GM11168 (cell line): ENCODE data around the gene TBC1D16.
"Not testable (repeated sequence)": the region's sequence is repeated elsewhere in the genome, so short reads cannot be mapped to it uniquely, and the experiment has no call there.

Experiments used
- in situ Hi-C: fragments of 300-500 bp; cut with MboI; formaldehyde crosslinking; loops from one replicate; pipeline ENCODE4 v1.12.0; 2022; ENCODE audit warnings: low sequenced_read_pairs; ENCODE audit not compliant: unreplicated experiment

The TBC1D16 gene

DNA sequence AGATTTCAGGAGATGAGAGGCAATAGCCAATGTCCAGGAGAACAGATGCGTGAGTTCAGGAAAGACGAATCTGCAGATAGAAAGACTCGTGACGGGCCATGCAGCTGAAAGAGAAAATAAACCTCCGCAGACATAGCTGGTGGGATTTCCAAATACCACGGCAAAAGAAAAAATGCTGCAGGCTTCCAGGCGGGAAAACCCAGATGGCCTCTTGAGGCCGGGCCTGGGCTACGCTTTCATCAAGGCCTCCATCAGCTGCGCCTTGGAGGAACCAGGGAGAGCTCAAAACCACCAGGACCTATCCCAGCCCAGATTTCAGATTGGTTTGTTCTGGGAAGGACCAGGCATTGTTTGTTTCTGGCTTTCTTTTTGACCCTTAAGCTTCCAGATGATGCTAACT is 17.4 kb upstream of the TBC1D16 start:
- in situ Hi-C loops: no loop called here

DNA sequence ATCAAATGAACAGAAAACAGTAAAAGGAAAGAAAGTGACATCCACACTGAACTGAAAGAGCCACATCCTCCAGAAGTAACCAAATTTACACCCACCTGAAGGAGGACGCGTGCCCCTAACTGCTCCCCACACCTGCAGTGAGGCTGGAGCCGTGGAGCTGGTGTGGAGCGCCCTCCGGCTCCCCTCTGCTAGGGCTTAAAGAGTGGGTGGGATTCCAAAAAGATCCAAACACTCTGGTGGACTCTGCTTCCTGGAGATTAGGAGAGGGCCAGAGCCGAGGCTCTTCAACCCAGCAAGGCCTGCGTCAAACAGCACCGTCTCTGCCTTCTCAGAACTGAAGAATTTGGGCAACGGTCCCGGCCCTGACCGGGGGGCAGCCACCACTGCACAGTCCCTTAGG is 16.0 kb upstream of the TBC1D16 start:
- in situ Hi-C loops: no loop called here

DNA sequence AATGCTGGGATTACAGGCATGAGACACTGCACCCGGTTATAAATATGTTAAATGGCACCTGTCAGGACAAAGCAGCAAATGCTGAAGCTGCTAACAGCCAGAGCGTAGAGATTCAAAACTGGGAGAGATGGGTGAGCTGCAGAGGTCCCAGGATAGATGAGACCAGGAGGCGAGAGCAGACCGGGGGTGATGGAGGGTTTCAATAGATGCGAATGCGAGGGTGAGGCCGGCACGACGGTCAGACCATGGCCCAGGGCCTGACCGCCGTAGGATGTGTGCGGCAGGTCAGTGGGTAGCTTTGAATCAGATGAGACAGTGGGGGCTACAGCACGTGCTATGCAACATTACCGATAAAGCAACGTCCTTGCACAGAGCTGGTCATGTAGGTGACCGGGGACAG is 15.0 kb upstream of the TBC1D16 start:
- in situ Hi-C loops: no loop called here

DNA sequence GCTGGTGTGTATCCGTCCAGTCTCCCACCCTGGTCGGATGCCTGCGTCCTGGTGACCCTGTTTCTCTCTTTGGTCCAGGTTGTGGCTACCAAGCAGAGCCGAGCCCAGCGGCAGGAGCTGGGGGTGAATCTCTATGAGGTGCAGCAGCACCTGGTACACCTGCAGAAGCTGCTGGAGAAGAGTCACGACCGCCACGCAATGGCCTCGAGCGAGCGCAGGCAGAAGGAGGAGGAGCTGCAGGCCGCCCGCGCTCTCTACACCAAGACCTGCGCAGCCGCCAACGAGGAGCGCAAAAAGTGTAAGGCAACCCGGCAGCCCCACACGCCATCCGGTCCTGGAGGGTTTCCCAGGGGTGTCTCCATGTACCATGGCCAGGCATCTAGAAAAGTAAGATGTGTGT is 14.3 kb upstream of the TBC1D16 start:
- in situ Hi-C loops: no loop called here

DNA sequence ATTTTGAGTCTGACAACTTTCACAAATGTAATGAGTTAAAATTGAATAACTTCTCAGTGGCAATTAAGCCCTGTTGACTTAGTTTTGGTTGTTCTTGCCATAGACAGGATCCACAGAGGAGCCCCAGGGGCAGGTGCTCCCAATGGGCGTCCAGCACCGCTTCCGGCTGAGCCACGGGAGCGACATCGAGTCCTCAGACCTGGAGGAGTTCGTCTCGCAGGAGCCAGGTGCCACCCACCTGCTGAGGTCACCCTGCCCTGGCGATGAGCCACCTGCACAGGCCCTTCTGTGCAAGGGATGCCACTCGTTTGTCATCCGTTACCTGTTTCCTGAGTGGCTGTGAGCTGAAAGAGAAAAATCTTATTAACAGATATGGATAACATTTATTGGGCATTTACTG is 11.5 kb upstream of the TBC1D16 start:
- in situ Hi-C loops: no loop called here

DNA sequence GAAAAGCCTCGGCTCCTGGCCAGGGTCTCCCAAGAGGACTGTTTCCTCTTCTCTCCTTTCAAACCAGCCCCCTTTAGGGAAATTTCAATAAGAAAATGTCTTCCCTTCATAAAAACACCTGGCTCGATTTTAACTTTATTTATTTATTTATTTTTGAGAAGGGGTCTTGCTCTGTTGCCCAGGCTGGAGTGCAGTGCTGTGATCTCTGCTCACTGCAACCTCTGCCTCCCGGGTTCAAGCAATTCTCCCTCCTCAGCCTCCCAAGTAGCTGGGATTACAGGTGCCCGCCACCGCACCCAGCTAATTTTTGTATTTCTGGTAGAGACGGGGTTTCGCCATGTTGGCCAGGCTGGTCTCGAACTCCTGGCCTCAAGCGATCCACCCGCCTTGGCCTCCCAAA is 11.0 kb upstream of the TBC1D16 start:
- in situ Hi-C loops: not testable (repeated sequence)

DNA sequence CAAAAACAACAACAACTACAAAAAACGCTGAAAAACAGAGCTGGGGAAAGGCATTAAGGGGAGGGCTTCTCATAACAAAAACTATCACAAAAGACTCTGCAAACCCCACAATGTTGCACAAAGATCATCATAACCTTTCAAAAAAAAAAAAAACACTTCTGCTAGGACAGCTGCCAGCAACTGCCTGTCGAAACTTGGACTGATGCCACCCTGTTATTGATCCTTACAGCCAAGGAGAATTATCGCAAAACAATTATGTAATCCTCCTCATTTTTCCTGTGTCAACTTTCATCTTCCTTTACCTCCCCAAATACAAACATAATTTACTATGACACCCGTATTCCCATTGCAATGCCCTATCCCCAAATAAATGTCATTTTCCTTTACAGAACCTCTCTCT is 10.0 kb upstream of the TBC1D16 start:
- in situ Hi-C loops: no loop called here

DNA sequence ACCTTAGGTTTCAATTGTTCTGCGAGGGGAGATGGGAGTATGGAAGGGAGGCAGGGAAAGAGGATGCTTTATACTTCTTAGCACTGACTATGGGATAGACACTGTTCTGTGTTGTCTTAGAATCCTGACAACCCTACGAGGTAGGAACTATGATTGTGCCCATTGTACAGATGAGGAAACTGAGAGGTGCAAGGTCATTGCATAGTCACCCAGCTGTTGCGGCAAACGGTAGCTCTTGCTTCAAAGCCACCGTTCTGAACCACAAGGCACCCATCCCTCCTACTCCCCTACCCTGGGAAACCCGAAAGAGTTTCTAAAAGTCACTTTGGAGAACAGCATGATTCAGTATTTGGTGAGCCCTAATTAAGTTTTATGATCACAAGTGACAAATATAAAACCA is 8.3 kb upstream of the TBC1D16 start:
- in situ Hi-C loops: no loop called here

DNA sequence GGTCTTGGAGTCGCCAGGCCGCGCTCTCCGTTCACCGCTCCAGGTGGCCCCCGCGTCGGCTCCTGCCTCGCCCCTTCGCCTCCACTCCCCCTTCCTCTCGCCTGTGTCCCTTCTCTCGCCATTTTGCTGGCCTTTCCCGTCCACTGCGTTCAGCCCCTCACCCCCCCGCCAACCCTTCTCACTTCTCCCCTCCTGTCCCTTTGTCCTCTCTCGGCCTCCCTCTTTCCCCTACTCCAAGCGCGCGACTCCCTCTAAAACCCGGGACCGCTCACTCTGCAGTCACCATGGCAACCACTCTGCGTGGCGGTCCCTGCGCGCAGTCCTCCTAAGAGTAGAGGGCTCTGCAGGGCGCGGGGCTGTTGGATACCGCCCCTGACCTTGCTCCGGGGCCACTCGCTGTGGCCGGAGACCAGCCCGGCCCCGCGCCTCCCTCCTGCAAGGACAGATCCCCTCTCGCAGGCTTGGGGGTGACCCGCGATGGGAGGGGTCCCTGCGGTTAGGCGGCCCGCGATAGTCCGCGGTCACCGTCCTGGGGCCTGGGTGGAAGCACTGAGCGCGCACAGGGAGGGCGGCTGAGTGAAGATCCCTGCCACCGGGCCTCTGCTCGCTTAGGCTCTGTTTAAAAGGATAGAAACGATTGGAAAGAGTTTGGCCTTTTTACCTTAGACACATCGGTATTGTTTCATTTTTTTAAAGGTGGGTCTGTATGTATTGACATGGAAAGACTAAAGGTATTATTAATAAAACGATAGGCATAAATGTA is 1.2 kb upstream of the TBC1D16 start:
- in situ Hi-C loops: no loop called here

DNA sequence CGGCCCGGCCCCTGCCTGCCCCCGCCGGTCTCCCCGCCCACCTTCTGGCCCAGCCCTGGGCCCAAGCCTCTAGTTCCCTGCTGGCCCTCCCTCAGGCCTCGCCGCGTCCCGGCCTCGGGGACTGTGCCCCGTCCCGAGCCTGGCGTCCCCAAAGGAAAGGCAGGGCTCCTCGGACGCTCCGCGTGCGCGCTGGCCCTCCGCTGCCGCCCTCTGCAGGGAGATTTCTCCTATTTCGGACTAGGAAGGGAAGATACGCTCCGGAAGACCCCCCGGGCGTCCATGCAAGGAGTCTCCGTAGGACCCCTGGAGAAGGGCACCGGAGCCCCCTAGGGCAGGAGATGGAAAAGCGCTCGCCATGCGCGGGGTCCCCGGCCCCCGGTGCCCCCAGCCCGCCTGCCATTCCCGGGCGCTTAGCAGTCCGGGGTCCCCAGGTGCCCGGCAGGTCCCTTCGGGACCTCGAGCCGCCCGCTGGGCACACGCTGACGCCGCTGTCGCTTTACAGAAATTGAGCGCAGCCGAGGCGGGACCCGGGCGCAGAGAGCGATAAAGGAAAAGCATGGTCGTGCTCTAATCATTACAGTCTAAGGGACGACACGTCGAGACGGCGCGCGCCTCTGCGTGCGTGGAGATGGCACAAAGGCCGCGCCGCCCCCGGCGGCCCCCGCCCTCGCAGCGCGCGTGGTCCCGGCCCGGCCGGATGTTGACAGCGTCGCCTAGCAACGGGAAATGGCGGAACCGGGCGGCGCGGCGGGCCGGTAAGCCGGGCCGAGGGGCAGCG is 454 bp upstream of the TBC1D16 start, which contains the start of gene CCDC40:
Gene CCDC40 (plus strand): TSS at position 706 of the 778 bp plus-strand sequence. CDS start 21 bp downstream, at position 727.
- in situ Hi-C loops: no loop called here

DNA sequence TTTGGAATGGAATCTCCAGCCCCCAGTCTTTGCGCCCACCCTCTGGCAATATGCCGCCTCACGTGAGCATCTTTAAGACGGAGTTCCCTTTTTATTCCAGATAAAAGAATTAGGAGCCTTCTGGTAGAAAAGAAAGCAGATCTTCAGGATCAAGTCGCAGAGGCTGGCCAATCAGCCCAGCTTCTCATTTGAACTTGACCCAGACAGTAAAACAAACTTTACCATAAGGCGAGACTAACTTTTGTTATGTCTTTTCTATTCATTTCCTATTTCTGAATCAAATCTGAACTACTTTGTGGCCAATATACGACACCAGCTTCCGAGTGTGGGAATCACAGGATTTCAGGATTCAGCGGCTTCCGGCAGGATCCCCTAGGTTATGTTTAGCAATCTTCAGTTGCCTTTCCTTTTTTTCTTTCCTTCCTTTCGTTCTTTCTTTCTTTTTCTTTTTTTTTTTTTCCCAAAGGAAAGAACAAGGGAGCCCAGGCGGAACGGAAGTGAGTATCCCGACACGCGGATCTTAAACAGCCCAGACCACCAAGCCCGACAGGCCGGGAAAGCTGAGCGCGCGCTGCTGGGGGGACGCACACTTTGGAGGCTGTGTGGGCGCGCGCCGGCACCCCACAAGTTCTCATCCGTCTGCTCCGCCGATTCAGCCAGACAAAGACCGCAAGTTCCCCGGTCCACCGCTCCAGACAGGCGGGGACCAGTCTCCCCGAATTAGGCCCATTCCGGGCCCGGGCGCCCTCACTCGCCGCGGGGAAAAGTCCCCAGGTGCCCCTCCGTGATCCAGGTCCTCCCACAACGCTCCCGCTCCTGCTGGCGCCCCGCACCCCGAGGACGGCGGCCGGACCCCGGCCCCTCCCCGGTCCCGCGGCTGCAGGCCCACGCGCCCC is 633 bp downstream of the TBC1D16 start:
- in situ Hi-C loops: no loop called here

DNA sequence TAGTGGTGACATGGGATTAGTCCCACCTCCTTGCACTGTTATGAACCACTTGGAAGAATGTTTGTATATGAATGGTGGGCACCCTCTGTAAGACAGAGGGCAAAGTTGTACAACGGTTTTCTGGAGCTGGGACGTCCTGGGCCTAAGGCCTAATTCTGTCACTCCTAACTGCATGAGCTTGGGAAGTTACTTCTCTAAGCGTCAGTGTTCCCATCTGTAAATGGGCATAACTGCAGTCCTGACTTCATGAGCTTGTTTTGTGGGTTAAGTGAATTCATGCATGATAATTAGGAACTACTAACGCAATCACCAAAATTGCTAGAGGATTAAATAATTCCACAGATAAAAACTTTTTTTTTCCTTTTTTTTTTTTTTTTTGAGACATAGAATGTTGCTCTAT is 1.8 kb downstream of the TBC1D16 start:
- in situ Hi-C loops: no loop called here

DNA sequence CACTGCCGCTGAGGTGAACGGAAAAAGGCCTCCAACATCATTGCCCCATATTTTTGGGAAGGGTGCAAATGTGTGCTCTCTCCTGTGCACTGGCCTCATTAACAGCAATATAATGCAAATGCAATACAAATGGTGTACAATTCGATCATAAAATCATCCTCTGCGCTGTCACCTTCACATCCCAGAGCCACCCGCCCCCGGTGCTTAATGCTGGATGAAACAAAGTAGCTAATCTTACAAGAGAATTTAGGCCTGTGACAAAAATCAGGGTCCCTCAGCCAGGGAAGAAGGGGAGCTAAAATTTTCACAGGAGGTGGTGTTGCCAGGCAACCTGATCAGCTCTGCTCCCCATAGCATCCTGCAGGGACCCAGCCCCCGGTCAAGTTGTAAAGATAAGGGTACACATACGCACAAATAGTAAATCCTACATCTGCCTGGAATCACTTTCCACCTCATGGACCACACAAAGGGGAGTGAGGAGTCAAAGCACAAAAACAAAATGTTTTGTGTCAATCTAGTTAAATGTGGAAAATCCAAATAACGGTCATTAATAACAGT is 3.0 kb downstream of the TBC1D16 start:
- in situ Hi-C loops: no loop called here

DNA sequence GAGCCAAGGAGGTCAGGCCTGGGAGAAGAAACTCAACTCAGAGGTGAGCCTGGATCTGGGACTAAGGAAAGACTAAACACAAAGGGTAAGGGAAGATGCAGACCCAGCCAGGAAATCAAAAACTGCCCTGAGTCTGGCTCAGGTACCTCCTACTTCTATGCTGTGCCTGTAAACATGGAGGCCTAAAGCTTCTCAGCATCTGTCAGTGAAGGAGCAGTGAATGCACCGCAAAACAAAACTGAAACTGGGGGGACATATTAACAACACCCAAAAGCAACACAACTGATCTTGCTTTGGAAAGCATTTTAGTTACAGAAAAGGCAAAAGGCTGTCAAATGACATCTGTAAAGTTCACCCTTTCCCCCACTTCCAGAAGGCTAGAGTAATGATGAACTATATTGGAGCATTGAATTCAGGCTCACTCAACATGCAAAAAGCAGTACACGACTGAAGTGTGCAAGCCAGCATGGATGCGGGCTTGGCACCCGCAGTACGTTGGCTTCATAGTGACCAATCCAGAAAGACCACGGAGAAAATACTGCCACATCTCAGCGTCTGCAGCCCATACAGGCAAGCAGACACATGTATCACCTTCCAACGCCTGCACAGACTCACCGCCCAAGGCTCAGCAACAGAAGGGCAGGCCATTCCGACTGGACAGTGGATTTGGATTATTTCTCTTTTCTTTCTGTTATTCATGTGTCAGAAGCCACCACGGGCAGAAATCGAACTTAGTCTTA is 3.8 kb downstream of the TBC1D16 start:
- in situ Hi-C loops: no loop called here

DNA sequence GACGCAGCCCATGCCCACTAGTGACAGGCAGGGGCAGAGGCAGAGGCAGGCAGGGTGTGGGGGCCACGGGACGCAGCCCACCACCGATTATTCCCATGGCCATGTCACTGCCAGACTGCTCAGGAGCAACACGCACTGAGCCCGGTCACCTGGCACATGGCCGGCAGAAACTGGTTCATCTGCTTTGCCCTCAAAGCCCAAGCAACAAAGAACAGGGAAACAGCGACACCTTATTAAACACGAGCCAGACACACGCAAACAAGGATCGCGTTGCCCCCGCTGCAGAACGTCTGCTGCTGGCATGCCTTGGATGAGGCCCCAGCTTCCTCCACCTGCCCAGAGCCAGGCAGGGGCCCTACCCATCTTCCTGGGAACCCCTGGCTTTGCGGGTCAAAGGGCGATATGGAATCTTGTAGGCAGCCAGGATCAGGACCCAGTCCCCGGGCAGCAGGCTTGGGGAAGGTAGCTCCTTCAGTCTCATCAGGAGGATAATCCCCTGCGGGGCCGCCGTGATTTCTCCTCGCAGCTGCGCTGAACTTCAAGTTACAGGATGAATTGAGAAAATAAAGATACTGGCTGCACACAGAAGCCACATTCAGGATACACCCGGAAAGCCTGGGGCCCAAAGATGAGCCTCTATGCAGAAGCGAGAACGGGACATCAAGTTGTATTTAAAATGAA is 4.8 kb downstream of the TBC1D16 start:
- in situ Hi-C loops: no loop called here

DNA sequence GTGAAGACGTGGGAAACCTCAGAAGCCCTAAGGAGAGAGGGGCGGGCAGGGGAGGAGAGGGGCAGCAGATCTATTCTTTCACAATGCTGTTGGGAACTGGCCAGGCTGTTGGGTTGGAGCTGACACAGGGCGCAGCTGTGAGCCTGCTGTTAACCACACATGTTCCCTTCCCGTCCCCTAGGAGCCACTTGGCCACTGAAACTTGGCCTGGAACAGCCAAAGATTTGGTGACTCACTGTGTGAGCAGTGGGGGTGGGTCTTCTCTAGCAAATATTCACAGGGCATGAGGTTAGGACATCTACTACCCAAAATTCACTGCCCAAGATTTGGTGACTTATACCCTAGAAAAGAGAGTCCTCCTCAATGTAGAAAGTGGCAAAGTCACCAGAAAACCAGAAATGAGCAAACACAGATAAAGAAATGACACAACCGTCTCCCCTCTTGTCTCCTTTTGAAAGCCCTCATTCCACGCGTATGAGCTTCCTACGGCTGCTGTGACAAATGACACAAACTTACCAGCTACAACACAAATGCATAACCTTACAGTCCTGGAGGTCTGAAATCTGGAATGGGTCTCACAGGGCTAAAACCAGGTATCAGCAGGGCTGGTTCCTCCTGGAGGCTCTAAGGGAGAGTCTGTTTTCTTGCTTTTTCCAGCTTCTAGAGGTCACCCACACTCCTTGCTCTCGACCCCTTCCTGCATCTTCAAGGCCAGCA is 6.3 kb downstream of the TBC1D16 start:
- in situ Hi-C loops: no loop called here

DNA sequence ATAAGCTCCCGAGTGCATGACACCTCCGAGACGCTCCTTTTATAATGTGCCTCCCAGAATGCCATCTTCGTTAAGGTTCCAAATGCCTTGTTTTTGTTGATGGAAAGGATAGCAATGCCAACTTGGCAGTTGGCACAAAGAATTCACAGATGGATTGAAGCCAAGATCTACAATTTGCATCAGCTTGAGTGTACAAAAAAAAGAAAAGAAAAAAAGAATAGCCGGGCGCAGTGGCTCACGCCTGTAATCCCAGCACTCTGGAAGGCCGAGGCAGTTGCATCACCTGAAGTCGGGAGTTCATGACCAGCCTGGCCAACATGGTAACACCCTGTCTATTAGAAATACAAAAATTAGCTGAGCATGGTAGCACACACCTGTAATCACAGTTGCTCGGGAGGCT is 7.6 kb downstream of the TBC1D16 start:
- in situ Hi-C loops: no loop called here

DNA sequence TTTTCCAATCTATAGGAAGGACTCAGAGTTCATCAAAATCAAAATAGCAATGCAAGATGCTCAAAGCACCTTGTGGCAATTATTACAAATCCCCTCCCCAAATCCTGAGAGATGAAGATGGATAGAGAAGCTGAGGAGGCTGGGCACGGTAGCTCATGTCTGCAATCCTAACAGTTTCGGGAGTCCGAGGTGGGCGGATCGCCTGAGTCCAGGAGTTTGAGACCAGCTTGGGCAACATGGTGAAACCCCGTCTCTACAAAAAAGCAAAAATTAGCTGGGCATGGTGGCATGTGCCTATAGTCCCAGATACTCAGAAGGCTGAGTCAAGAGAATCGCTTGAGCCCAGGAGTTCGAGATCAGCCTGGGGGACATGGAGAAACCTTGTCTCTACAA is 8.6 kb downstream of the TBC1D16 start:
- in situ Hi-C loops: no loop called here
